ENCODE data around the gene N4BP2L1.

N4BP2L1 gene

GRCh38 chr13:32454886-32455593, 27.1 kb upstream of the N4BP2L1 start:
- Histone ChIP-seq H3K4me3 (ENCODE audit: low read depth, low read length) (no peak overlapping the region), H3K27ac (ENCODE audit: low read depth, low read length) (no peak overlapping the region), H3K36me3 (ENCODE audit: insufficient read depth, low read length) (peaks cover 10% of the 10 kb centered on the region)

GRCh38 chr13:32453981-32454380, 26.1 kb upstream of the N4BP2L1 start:
- Histone ChIP-seq H3K79me2 (ENCODE audit: control insufficient read depth, insufficient read depth, low read length, unreplicated experiment) (no peaks in the 10 kb centered on the region), H2AFZ (ENCODE audit: low read length, unreplicated experiment) (no peak overlapping the region), H3K36me3 (ENCODE audit: insufficient read depth, low read length) (peaks cover 10% of the 10 kb centered on the region), H3K27ac (ENCODE audit: low read depth, low read length) (no peak overlapping the region), H3K4me1 (ENCODE audit: control insufficient read depth, insufficient read depth, low read length, unreplicated experiment) (no peaks in the 10 kb centered on the region), H3K27me3 (ENCODE audit: insufficient read depth, low read length) (no peaks in the 10 kb centered on the region), H3K4me3 (ENCODE audit: low read depth, low read length) (no peak overlapping the region)

More at GRCh38 chr13:32454886-32455593, 27.1 kb upstream of the N4BP2L1 start:
- no peak overlapping the region for H2AFZ ChIP-seq (ENCODE audit: low read length, unreplicated experiment)
- H3K4me1 ChIP-seq (ENCODE audit: control insufficient read depth, insufficient read depth, low read length, unreplicated experiment) = no peaks in the 10 kb centered on the region
- no peaks in the 10 kb centered on the region for H3K27me3 ChIP-seq (ENCODE audit: insufficient read depth, low read length)
- H3K79me2 ChIP-seq (ENCODE audit: control insufficient read depth, insufficient read depth, low read length, unreplicated experiment) = no peaks in the 10 kb centered on the region

- Histone ChIP-seq H3K36me3 (ENCODE audit: insufficient read depth, low read length) (no peaks in the 10 kb centered on the region), H3K27me3 (ENCODE audit: insufficient read depth, low read length) (no peaks in the 10 kb centered on the region), H3K27ac (ENCODE audit: low read depth, low read length) (no peak overlapping the region), H3K79me2 (ENCODE audit: control insufficient read depth, insufficient read depth, low read length, unreplicated experiment) (no peaks in the 10 kb centered on the region), H3K4me3 (ENCODE audit: low read depth, low read length) (no peak overlapping the region), H3K4me1 (ENCODE audit: control insufficient read depth, insufficient read depth, low read length, unreplicated experiment) (no peaks in the 10 kb centered on the region), H2AFZ (ENCODE audit: low read length, unreplicated experiment) (no peak overlapping the region)
Measured at GRCh38 chr13:32448972-32449371, 21.0 kb upstream of the N4BP2L1 start.

- no peak overlapping the region for H2AFZ ChIP-seq (ENCODE audit: low read length, unreplicated experiment)
- H3K4me3 ChIP-seq (ENCODE audit: low read depth, low read length) = no peak overlapping the region
Measured at GRCh38 chr13:32447894-32448623, 20.1 kb upstream of the N4BP2L1 start.

GRCh38 chr13:32446773-32447465, 19.0 kb upstream of the N4BP2L1 start:
- Histone ChIP-seq H3K27ac (ENCODE audit: low read depth, low read length) (no peak overlapping the region), H3K36me3 (ENCODE audit: insufficient read depth, low read length) (no peaks in the 10 kb centered on the region), H2AFZ (ENCODE audit: low read length, unreplicated experiment) (no peak overlapping the region), H3K4me3 (ENCODE audit: low read depth, low read length) (no peak overlapping the region), H3K27me3 (ENCODE audit: insufficient read depth, low read length) (no peaks in the 10 kb centered on the region), H3K79me2 (ENCODE audit: control insufficient read depth, insufficient read depth, low read length, unreplicated experiment) (no peaks in the 10 kb centered on the region), H3K4me1 (ENCODE audit: control insufficient read depth, insufficient read depth, low read length, unreplicated experiment) (no peaks in the 10 kb centered on the region)

More at GRCh38 chr13:32447894-32448623, 20.1 kb upstream of the N4BP2L1 start:
- Histone ChIP-seq H3K27me3 (ENCODE audit: insufficient read depth, low read length) (no peaks in the 10 kb centered on the region), H3K36me3 (ENCODE audit: insufficient read depth, low read length) (no peaks in the 10 kb centered on the region), H3K4me1 (ENCODE audit: control insufficient read depth, insufficient read depth, low read length, unreplicated experiment) (no peaks in the 10 kb centered on the region), H3K27ac (ENCODE audit: low read depth, low read length) (no peak overlapping the region), H3K79me2 (ENCODE audit: control insufficient read depth, insufficient read depth, low read length, unreplicated experiment) (no peaks in the 10 kb centered on the region)

- no peaks in the 10 kb centered on the region for H3K79me2 ChIP-seq (ENCODE audit: control insufficient read depth, insufficient read depth, low read length, unreplicated experiment)
- H3K27ac ChIP-seq (ENCODE audit: low read depth, low read length) = no peak overlapping the region
- H3K4me1 ChIP-seq (ENCODE audit: control insufficient read depth, insufficient read depth, low read length, unreplicated experiment) = no peaks in the 10 kb centered on the region
- no peaks in the 10 kb centered on the region for H3K36me3 ChIP-seq (ENCODE audit: insufficient read depth, low read length)
- H2AFZ ChIP-seq (ENCODE audit: low read length, unreplicated experiment) = no peak overlapping the region
- H3K27me3 ChIP-seq (ENCODE audit: insufficient read depth, low read length) = no peaks in the 10 kb centered on the region
- H3K4me3 ChIP-seq (ENCODE audit: low read depth, low read length) = no peak overlapping the region
Measured at GRCh38 chr13:32446220-32446619, 18.3 kb upstream of the N4BP2L1 start.

- Histone ChIP-seq H3K4me3 (ENCODE audit: low read depth, low read length) (no peak overlapping the region), H2AFZ (ENCODE audit: low read length, unreplicated experiment) (no peak overlapping the region), H3K27ac (ENCODE audit: low read depth, low read length) (no peak overlapping the region), H3K4me1 (ENCODE audit: control insufficient read depth, insufficient read depth, low read length, unreplicated experiment) (no peaks in the 10 kb centered on the region), H3K27me3 (ENCODE audit: insufficient read depth, low read length) (no peaks in the 10 kb centered on the region), H3K36me3 (ENCODE audit: insufficient read depth, low read length) (no peaks in the 10 kb centered on the region), H3K79me2 (ENCODE audit: control insufficient read depth, insufficient read depth, low read length, unreplicated experiment) (no peaks in the 10 kb centered on the region)
Measured at GRCh38 chr13:32445461-32445860, 17.5 kb upstream of the N4BP2L1 start.

- Histone ChIP-seq H2AFZ (ENCODE audit: low read length, unreplicated experiment) (no peak overlapping the region), H3K4me1 (ENCODE audit: control insufficient read depth, insufficient read depth, low read length, unreplicated experiment) (no peaks in the 10 kb centered on the region), H3K4me3 (ENCODE audit: low read depth, low read length) (no peak overlapping the region), H3K27ac (ENCODE audit: low read depth, low read length) (no peak overlapping the region), H3K79me2 (ENCODE audit: control insufficient read depth, insufficient read depth, low read length, unreplicated experiment) (no peaks in the 10 kb centered on the region), H3K27me3 (ENCODE audit: insufficient read depth, low read length) (no peaks in the 10 kb centered on the region), H3K36me3 (ENCODE audit: insufficient read depth, low read length) (no peaks in the 10 kb centered on the region)
Measured at GRCh38 chr13:32443111-32443510, 15.2 kb upstream of the N4BP2L1 start.

- Histone ChIP-seq H2AFZ (ENCODE audit: low read length, unreplicated experiment) (no peak overlapping the region), H3K27me3 (ENCODE audit: insufficient read depth, low read length) (no peaks in the 10 kb centered on the region), H3K79me2 (ENCODE audit: control insufficient read depth, insufficient read depth, low read length, unreplicated experiment) (no peaks in the 10 kb centered on the region), H3K36me3 (ENCODE audit: insufficient read depth, low read length) (no peaks in the 10 kb centered on the region), H3K27ac (ENCODE audit: low read depth, low read length) (no peak overlapping the region), H3K4me1 (ENCODE audit: control insufficient read depth, insufficient read depth, low read length, unreplicated experiment) (no peaks in the 10 kb centered on the region), H3K4me3 (ENCODE audit: low read depth, low read length) (no peak overlapping the region)
Measured at GRCh38 chr13:32438871-32439270, 10.9 kb upstream of the N4BP2L1 start.

GRCh38 chr13:32432856-32433255, 4.9 kb upstream of the N4BP2L1 start:
- H3K4me1 ChIP-seq (ENCODE audit: control insufficient read depth, insufficient read depth, low read length, unreplicated experiment) = no peaks in the 10 kb centered on the region
- no peak overlapping the region for H3K27ac ChIP-seq (ENCODE audit: low read depth, low read length)
- no peaks in the 10 kb centered on the region for H3K36me3 ChIP-seq (ENCODE audit: insufficient read depth, low read length)
- no peak overlapping the region for H3K4me3 ChIP-seq (ENCODE audit: low read depth, low read length)
- no peaks in the 10 kb centered on the region for H3K27me3 ChIP-seq (ENCODE audit: insufficient read depth, low read length)
- H2AFZ ChIP-seq (ENCODE audit: low read length, unreplicated experiment) = no peak overlapping the region
- no peaks in the 10 kb centered on the region for H3K79me2 ChIP-seq (ENCODE audit: control insufficient read depth, insufficient read depth, low read length, unreplicated experiment)

Measured in ACC112 (cell line).